HCT116 (cell line): ENCODE data around the gene HECTD2. TPM values are rescaled to one million over a fixed set of nuclear protein-coding genes. Genes with fewer than 3 reads are reported as not detected.

ENCODE experiments used
- ATAC-seq: fragments of 200-7000 bp; cut with Tn5 transposase; 2 replicates; pipeline ENCODE4 v1.9.1; 2020; ENCODE audit warnings: mild to moderate bottlenecking, moderate library complexity
- BruUV-seq: library from RNA; stranded (reverse); fragments of 400-500 nt; replicated peaks from 2 replicates; lab custom pipeline; 2021; lab: Mats Ljungman, UMichigan
- CTCF ChIA-PET: fragments of 300-600 bp; sonication (Branson Sonifier 250); formaldehyde crosslinking; loops from one replicate; lab custom pipeline; 2021; ENCODE audit warnings: antibody characterized with exemption; lab: Charles Lee
- POLR2A ChIA-PET: fragments of 300-600, 350-600 bp; sonication (Branson Sonifier 250); formaldehyde crosslinking; loops from one replicate; lab custom pipeline; 2021; ENCODE audit warnings: antibody characterized with exemption; lab: Charles Lee
- RAD21 ChIA-PET, 2 experiments: fragments of 300-600 bp; sonication (Branson Sonifier 250); formaldehyde crosslinking; loops; one replicate each; lab custom pipeline; 2023; ENCODE audit warnings: low total read pairs in 2 of 2; ENCODE audit not compliant: uncharacterized antibody in 2 of 2, unreplicated experiment in 2 of 2, low non-redundant PET in 1 of 2; lab: Charles Lee
- DNase-seq: peaks from one replicate; pipeline ENCODE4 v3.0.0-alpha.2; 2010; ENCODE audit warnings: low read depth, low spot score
- H2AFZ ChIP-seq: fragments of 200-600 bp; shearing (Covaris generic), sonication (generic); 2 replicates; pipeline ENCODE4 v1.6.1; 2017; ENCODE audit warnings: low read depth, mixed run types, mixed read lengths, antibody characterized with exemption, low read length; ENCODE audit not compliant: poor library complexity, severe bottlenecking
- H3K27ac ChIP-seq: 2 replicates; pipeline ENCODE4 v1.5.1; 2012; ENCODE audit warnings: low read depth, low read length
- H3K27me3 ChIP-seq: fragments of 200-600 bp; sonication (generic); 2 replicates; pipeline ENCODE4 v1.6.1; 2016; ENCODE audit warnings: mixed run types, low read length, mixed read lengths; ENCODE audit not compliant: insufficient read depth
- H3K36me3 ChIP-seq, 2 experiments: fragments of 200-500 bp in 1 of 2; fragments of 200-600 bp in 1 of 2; sonication (Bioruptor generic) in 1 of 2; sonication (generic) in 1 of 2; 2 replicates each; pipeline versions ENCODE4 v1.5.1 to v1.6.1; 2014 to 2016; ENCODE audit warnings: low read length in 2 of 2, inconsistent platforms in 1 of 2, mixed read lengths in 1 of 2, mixed run types in 1 of 2; ENCODE audit not compliant: insufficient read depth in 2 of 2, control insufficient read depth in 1 of 2
- H3K4me1 ChIP-seq, 2 experiments: fragments of 200-600 bp in 1 of 2; sonication (generic) in 1 of 2; 2 replicates each; pipeline versions ENCODE4 v1.5.1 to v1.6.1; 2012 to 2017; ENCODE audit warnings: low read length in 2 of 2, inconsistent platforms in 1 of 2, mild to moderate bottlenecking in 1 of 2, mixed read lengths in 1 of 2, mixed run types in 1 of 2, moderate library complexity in 1 of 2; ENCODE audit not compliant: insufficient read depth in 2 of 2, control insufficient read depth in 1 of 2
- H3K4me2 ChIP-seq: fragments of 200-600 bp; sonication (generic); 2 replicates; pipeline ENCODE4 v1.6.1; 2017; ENCODE audit warnings: mixed run types, low read length, mixed read lengths
- H3K4me3 ChIP-seq, 2 experiments: fragments of 200-600 bp in 1 of 2; sonication (generic) in 1 of 2; replicated peaks in 1 of 2; 2 replicates each; pipeline ENCODE4 v1.5.1; 2011 to 2016; ENCODE audit warnings: low read length in 2 of 2, control low read depth in 1 of 2, low read depth in 1 of 2, mild to moderate bottlenecking in 1 of 2, mixed read lengths in 1 of 2, mixed run types in 1 of 2
- H3K79me2 ChIP-seq: fragments of 200-600 bp; sonication (generic); 2 replicates; pipeline ENCODE4 v1.6.1; 2017; ENCODE audit warnings: mild to moderate bottlenecking, mixed run types, low read length, moderate library complexity, mixed read lengths; ENCODE audit not compliant: insufficient read depth
- H3K9ac ChIP-seq: fragments of 200-600 bp; sonication (generic); 2 replicates; pipeline ENCODE4 v1.6.1; 2016; ENCODE audit warnings: low read length, mixed read lengths
- H3K9me2 ChIP-seq: fragments of 200-600 bp; sonication (generic), shearing (Covaris generic); 2 replicates; pipeline ENCODE4 v1.6.1; 2017; ENCODE audit warnings: mixed run types, mild to moderate bottlenecking, moderate library complexity; ENCODE audit not compliant: insufficient read depth
- H3K9me3 ChIP-seq, 2 experiments: fragments of 200-500 bp in 1 of 2; fragments of 200-600 bp in 1 of 2; sonication (Bioruptor generic) in 1 of 2; sonication (generic) in 1 of 2; 2 replicates each; pipeline ENCODE4 v1.6.1; 2014 to 2017; ENCODE audit warnings: low read length in 2 of 2, mixed read lengths in 2 of 2, inconsistent platforms in 1 of 2, low read depth in 1 of 2, mild to moderate bottlenecking in 1 of 2, mixed run types in 1 of 2, moderate library complexity in 1 of 2; ENCODE audit not compliant: control insufficient read depth in 1 of 2, insufficient read depth in 1 of 2
- H4K20me1 ChIP-seq: fragments of 200-600 bp; sonication (generic), shearing (Covaris generic); 2 replicates; pipeline ENCODE4 v1.6.1; 2017; ENCODE audit warnings: mixed run types, mild to moderate bottlenecking, moderate library complexity; ENCODE audit not compliant: insufficient read depth
- CBX3 ChIP-seq: IDR thresholded peaks from 2 replicates; pipeline ENCODE4 v1.6.1; 2012; ENCODE audit warnings: low read depth
- ELF1 ChIP-seq: IDR thresholded peaks from 2 replicates; pipeline ENCODE4 v1.6.1; 2012; ENCODE audit warnings: low read depth, borderline replicate concordance
- EZH2 ChIP-seq: fragments of 200-600 bp; sonication (generic); IDR thresholded peaks from 2 replicates; pipeline ENCODE4 v1.6.1; 2017; ENCODE audit warnings: antibody characterized with exemption, mixed run types
- EZH2phosphoT487 ChIP-seq: fragments of 200-600 bp; IDR thresholded peaks from 2 replicates; pipeline ENCODE4 v1.6.1; 2018; ENCODE audit warnings: antibody characterized with exemption, borderline replicate concordance
- FOSL1 ChIP-seq: IDR thresholded peaks from 2 replicates; pipeline ENCODE4 v1.6.1; 2012; ENCODE audit warnings: low read depth
- MAX ChIP-seq: IDR thresholded peaks from 2 replicates; pipeline ENCODE4 v1.6.1; 2012
- POLR2AphosphoS5 ChIP-seq: IDR thresholded peaks from 2 replicates; pipeline ENCODE4 v1.6.1; 2011; ENCODE audit warnings: mild to moderate bottlenecking, low read depth, low read length, moderate library complexity
- REST ChIP-seq: IDR thresholded peaks from 2 replicates; pipeline ENCODE4 v1.6.1; 2012; ENCODE audit warnings: low read depth
- SP1 ChIP-seq: IDR thresholded peaks from 2 replicates; pipeline ENCODE4 v1.6.1; 2012; ENCODE audit warnings: low read depth
- SRF ChIP-seq: IDR thresholded peaks from 2 replicates; pipeline ENCODE4 v1.6.1; 2012; ENCODE audit warnings: low read depth
- YY1 ChIP-seq: IDR thresholded peaks from 2 replicates; pipeline ENCODE4 v1.6.1; 2011; ENCODE audit warnings: low read length, low read depth, moderate library complexity, mild to moderate bottlenecking; ENCODE audit not compliant: insufficient replicate concordance; ENCODE audit errors: extremely low read depth
- ZFX ChIP-seq: fragments of 450-650 bp; IDR thresholded peaks from 2 replicates; pipeline ENCODE4 v1.6.1; 2017
- ZNF274 ChIP-seq: fragments of 200-500 bp; sonication (Bioruptor generic); IDR thresholded peaks from 2 replicates; pipeline ENCODE4 v1.6.1; 2014; ENCODE audit warnings: mild to moderate bottlenecking, low read depth, low read length, inconsistent platforms
- intact Hi-C: fragments of 100-400 bp; cut with micrococcal nuclease; formaldehyde crosslinking; loops from 2 replicates; pipeline ENCODE4 v1.10.0; 2022
- total RNA-seq: library from RNA; stranded (reverse); gene quantifications from one replicate; pipeline ENCODE4 v1.2.1, GENCODE V29; 2021; ENCODE audit not compliant: unreplicated experiment
- TF ChIP-seq, protein P1 (sequence below): IDR thresholded peaks from 2 replicates; pipeline ENCODE4 v1.6.1; 2012
- TF ChIP-seq, protein P2 (sequence below), 3 experiments: fragments of 200-600 bp in 1 of 3; sonication (generic) in 1 of 3; IDR thresholded peaks in 2 of 3; conservative IDR thresholded peaks in 1 of 3; 2 replicates each; pipeline ENCODE4 v1.5.1; 2012 to 2017; ENCODE audit warnings: low read depth in 2 of 3, low read length in 2 of 3, antibody characterized with exemption in 1 of 3, borderline replicate concordance in 1 of 3, control low read depth in 1 of 3, mild to moderate bottlenecking in 1 of 3, mixed read lengths in 1 of 3, mixed run types in 1 of 3, moderate library complexity in 1 of 3; ENCODE audit not compliant: insufficient read depth in 1 of 3

The HECTD2 gene
- total RNA-seq, 1 experiment from 2014 or later: 3.0 TPM

DNA sequence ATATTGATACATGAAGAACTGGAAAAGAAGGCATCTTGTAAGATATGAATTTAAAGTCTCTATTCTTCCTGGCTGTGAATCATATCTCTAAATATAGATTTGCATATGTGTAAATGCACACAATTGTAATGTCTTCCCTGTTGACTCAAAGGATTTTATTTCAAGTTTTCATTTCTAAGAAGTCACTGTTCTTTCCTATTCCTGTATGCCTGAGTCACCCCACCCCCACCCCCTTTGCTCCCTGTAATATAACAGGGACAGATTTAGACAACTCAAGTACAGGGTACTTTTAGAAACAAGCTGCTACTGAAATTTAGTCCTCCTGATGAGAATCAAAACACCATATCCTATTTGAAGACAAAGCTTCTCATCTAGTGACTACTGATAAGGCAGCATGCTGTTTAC, 43.0 kb upstream of the HECTD2 start:
- no peak for ATAC-seq
- no peak overlapping the region for H2AFZ ChIP-seq
- no peaks in the 10 kb centered on the region for H3K27me3 ChIP-seq
- no peaks in the 10 kb centered on the region for H3K79me2 ChIP-seq
- H3K9me2 ChIP-seq: no peaks in the 10 kb centered on the region
- no TSS peak for BruUV-seq
- CTCF ChIA-PET: no interaction called here
- no peaks in the 10 kb centered on the region for H3K9me3 ChIP-seq
- no peak overlapping the region for H3K27ac ChIP-seq
- intact Hi-C loops: no loop called here
- no peaks in the 10 kb centered on the region for H3K36me3 ChIP-seq
- RAD21 ChIA-PET: no interaction called here
- no peaks in the 10 kb centered on the region for H4K20me1 ChIP-seq
- TF ChIP-seq EZH2phosphoT487 (no peak), ZFX (no peak), ZNF274 (no peak), MAX (no peak), SRF (no peak), FOSL1 (no peak), POLR2AphosphoS5 (no peak), REST (no peak), ELF1 (no peak), YY1 (no peak), SP1 (no peak), EZH2 (no peak), CBX3 (no peak)
- TF ChIP-seq, protein P1, sequence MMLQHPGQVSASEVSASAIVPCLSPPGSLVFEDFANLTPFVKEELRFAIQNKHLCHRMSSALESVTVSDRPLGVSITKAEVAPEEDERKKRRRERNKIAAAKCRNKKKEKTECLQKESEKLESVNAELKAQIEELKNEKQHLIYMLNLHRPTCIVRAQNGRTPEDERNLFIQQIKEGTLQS: no peak
- TF ChIP-seq, protein P2, sequence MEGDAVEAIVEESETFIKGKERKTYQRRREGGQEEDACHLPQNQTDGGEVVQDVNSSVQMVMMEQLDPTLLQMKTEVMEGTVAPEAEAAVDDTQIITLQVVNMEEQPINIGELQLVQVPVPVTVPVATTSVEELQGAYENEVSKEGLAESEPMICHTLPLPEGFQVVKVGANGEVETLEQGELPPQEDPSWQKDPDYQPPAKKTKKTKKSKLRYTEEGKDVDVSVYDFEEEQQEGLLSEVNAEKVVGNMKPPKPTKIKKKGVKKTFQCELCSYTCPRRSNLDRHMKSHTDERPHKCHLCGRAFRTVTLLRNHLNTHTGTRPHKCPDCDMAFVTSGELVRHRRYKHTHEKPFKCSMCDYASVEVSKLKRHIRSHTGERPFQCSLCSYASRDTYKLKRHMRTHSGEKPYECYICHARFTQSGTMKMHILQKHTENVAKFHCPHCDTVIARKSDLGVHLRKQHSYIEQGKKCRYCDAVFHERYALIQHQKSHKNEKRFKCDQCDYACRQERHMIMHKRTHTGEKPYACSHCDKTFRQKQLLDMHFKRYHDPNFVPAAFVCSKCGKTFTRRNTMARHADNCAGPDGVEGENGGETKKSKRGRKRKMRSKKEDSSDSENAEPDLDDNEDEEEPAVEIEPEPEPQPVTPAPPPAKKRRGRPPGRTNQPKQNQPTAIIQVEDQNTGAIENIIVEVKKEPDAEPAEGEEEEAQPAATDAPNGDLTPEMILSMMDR (IDR thresholded peaks at IDR 0.05 in 2 of 3, conservative IDR thresholded peaks at IDR 0.05 in 1 of 3; ENCODE audit: borderline replicate concordance in 1 of 3, insufficient read depth in 1 of 3, low read depth in 2 of 3, low read length in 2 of 3): no peak
- H3K9ac ChIP-seq: no peak overlapping the region
- H3K4me1 ChIP-seq: no peaks in the 10 kb centered on the region
- DNase-seq: no peak
- no peak overlapping the region for H3K4me3 ChIP-seq
- POLR2A ChIA-PET: no interaction called here
- no peak overlapping the region for H3K4me2 ChIP-seq
